Measurements from ENCODE around the gene PHKA2. TPM values are rescaled to one million over a fixed set of nuclear protein-coding genes. Genes with fewer than 3 reads are reported as not detected.
A peak's percentile ranks its signal among the peaks of the same experiment; 100 is the strongest.

PHKA2 gene
- total RNA-seq, 1 donor from 2014 or later: 26.4 TPM

GRCh38 chrX:18946157-18946556 is 37.8 kb downstream of the PHKA2 start:
- H3K27ac Mint-ChIP-seq (ENCODE audit: unreplicated experiment): peak overlapping the region; percentile 3
- no peak for TF ChIP-seq CTCF (IDR thresholded peaks at IDR 0.05)
- H3K9me3 Mint-ChIP-seq (ENCODE audit: unreplicated experiment): peaks cover 5% of the 10 kb centered on the region
- peaks cover 8% of the 10 kb centered on the region for H3K36me3 Mint-ChIP-seq (ENCODE audit: unreplicated experiment)
- DNase-seq (ENCODE audit: extremely low spot score, unreplicated experiment): no peak
- H3K27me3 Mint-ChIP-seq (ENCODE audit: unreplicated experiment): no peaks in the 10 kb centered on the region
- H3K4me3 Mint-ChIP-seq (ENCODE audit: unreplicated experiment): no peak overlapping the region
- peaks cover 21% of the 10 kb centered on the region for H3K4me1 Mint-ChIP-seq (ENCODE audit: unreplicated experiment)

GRCh38 chrX:18945483-18945882 is 38.4 kb downstream of the PHKA2 start:
- Mint-ChIP-seq H3K27me3 (ENCODE audit: unreplicated experiment) (no peaks in the 10 kb centered on the region), H3K4me3 (ENCODE audit: unreplicated experiment) (no peak overlapping the region), H3K9me3 (ENCODE audit: unreplicated experiment) (peaks cover 5% of the 10 kb centered on the region), H3K27ac (ENCODE audit: unreplicated experiment) (no peak overlapping the region), H3K4me1 (ENCODE audit: unreplicated experiment) (peaks cover 21% of the 10 kb centered on the region), H3K36me3 (ENCODE audit: unreplicated experiment) (peaks cover 8% of the 10 kb centered on the region)
- no peak for TF ChIP-seq CTCF (IDR thresholded peaks at IDR 0.05)
- no peak for DNase-seq (ENCODE audit: extremely low spot score, unreplicated experiment)

- no peak for TF ChIP-seq CTCF (IDR thresholded peaks at IDR 0.05)
- no peak for DNase-seq (ENCODE audit: extremely low spot score, unreplicated experiment)
- H3K27me3 Mint-ChIP-seq (ENCODE audit: unreplicated experiment): no peaks in the 10 kb centered on the region
- H3K27ac Mint-ChIP-seq (ENCODE audit: unreplicated experiment): peak overlapping the region; percentile 55
- peaks cover 21% of the 10 kb centered on the region for H3K4me1 Mint-ChIP-seq (ENCODE audit: unreplicated experiment)
- H3K36me3 Mint-ChIP-seq (ENCODE audit: unreplicated experiment): peaks cover 11% of the 10 kb centered on the region
- peaks cover 5% of the 10 kb centered on the region for H3K9me3 Mint-ChIP-seq (ENCODE audit: unreplicated experiment)
- H3K4me3 Mint-ChIP-seq (ENCODE audit: unreplicated experiment): no peak overlapping the region
Observed at GRCh38 chrX:18944482-18944881, 39.4 kb downstream of the PHKA2 start.

GRCh38 chrX:18941896-18942295 is 42.0 kb downstream of the PHKA2 start:
- Mint-ChIP-seq H3K4me1 (ENCODE audit: unreplicated experiment) (peaks cover 21% of the 10 kb centered on the region), H3K36me3 (ENCODE audit: unreplicated experiment) (peaks cover 14% of the 10 kb centered on the region), H3K4me3 (ENCODE audit: unreplicated experiment) (no peak overlapping the region), H3K27ac (ENCODE audit: unreplicated experiment) (no peak overlapping the region), H3K27me3 (ENCODE audit: unreplicated experiment) (no peaks in the 10 kb centered on the region), H3K9me3 (ENCODE audit: unreplicated experiment) (peaks cover 4% of the 10 kb centered on the region)
- DNase-seq (ENCODE audit: extremely low spot score, unreplicated experiment): no peak
- no peak for TF ChIP-seq CTCF (IDR thresholded peaks at IDR 0.05)

- Mint-ChIP-seq H3K27ac (ENCODE audit: unreplicated experiment) (no peak overlapping the region), H3K27me3 (ENCODE audit: unreplicated experiment) (no peaks in the 10 kb centered on the region), H3K36me3 (ENCODE audit: unreplicated experiment) (peaks cover 13% of the 10 kb centered on the region), H3K4me3 (ENCODE audit: unreplicated experiment) (no peak overlapping the region), H3K9me3 (ENCODE audit: unreplicated experiment) (peaks cover 10% of the 10 kb centered on the region), H3K4me1 (ENCODE audit: unreplicated experiment) (peaks cover under 1% of the 10 kb centered on the region)
- no peak for DNase-seq (ENCODE audit: extremely low spot score, unreplicated experiment)
- TF ChIP-seq CTCF (IDR thresholded peaks at IDR 0.05): no peak
Observed at GRCh38 chrX:18938710-18939109, 45.2 kb downstream of the PHKA2 start.

All from osteocyte (in vitro differentiated cells).